Erythroblast (primary cell): ENCODE results near the gene AP2M1.

Source experiments
- GATA1 ChIP-seq: IDR thresholded peaks from 2 replicates; pipeline ENCODE4 v1.6.1; 2011; ENCODE audit warnings: low read depth, mild to moderate bottlenecking, control low read depth, low read length, moderate library complexity
- POLR2A ChIP-seq: IDR thresholded peaks from 2 replicates; pipeline ENCODE4 v1.6.1; 2011; ENCODE audit warnings: mild to moderate bottlenecking, low read length

GRCh38 chr3:184157206-184157605 is 17.4 kb upstream of the AP2M1 start:
- TF ChIP-seq POLR2A (no peak), GATA1 (no peak)
